ENCODE data around the gene RNASE9. TPM values are rescaled to one million over a fixed set of nuclear protein-coding genes. Genes with fewer than 3 reads are reported as not detected.

RNASE9 gene
- total and polyA plus RNA-seq, 9 of the 15 experiments (the other 6 are each of a cell fraction or from before 2014, with no cell fraction given), result not detected

DNA sequence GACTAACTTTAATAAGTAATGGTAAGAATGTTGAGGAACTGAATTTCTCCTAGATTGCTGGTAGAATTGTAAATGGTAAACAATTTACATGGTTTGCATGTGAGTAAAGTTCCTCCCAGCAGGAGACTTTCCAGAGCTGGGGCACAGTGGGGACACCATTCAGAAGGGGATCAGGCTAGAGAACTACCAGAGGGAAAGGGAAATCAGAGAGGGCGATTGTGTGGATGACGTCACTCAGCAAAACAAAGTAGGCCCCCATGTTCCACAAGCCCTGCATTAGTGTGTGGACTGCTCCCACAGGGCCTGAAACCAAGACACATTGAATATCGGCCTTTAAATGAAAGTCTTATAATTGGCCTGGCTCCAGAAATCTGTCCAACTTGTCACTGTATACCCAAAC lies 17.5 kb upstream of the RNASE9 start (continued):
- TF ChIP-seq ZZZ3 (IDR thresholded peaks at IDR 0.05) (no peak), BRCA1 (IDR thresholded peaks at IDR 0.05) (no peak), BRCA1 (CRISPR knock-in tag; IDR thresholded peaks at IDR 0.05) (no peak), TRIM28 (IDR thresholded peaks at IDR 0.05) (no peak), NFIC (IDR thresholded peaks at IDR 0.05) (peak; percentile 61), KLF1 (tag; IDR thresholded peaks at IDR 0.05) (no peak), ZNF212 (CRISPR knock-in tag; IDR thresholded peaks at IDR 0.05) (no peak), SMARCC2 (IDR thresholded peaks at IDR 0.05; ENCODE audit: low read depth) (no peak), PHF8 (IDR thresholded peaks at IDR 0.05; ENCODE audit: borderline replicate concordance, low read length) (no peak), ETV1 (tag; conservative IDR thresholded peaks at IDR 0.05; ENCODE audit: low read depth) (no peak), ATF7 (IDR thresholded peaks at IDR 0.05) (peak; percentile 15; the same call in 1 of the 2 replicates), HMGN3 (IDR thresholded peaks at IDR 0.05; ENCODE audit: borderline replicate concordance, extremely low read depth, insufficient read length, low read depth, low read length) (no peak), RBM15 (IDR thresholded peaks at IDR 0.05; ENCODE audit: insufficient read depth, low read length) (no peak), ZKSCAN1 (IDR thresholded peaks at IDR 0.05; ENCODE audit: low read depth, low read length) (no peak), TCF7L2 (IDR thresholded peaks at IDR 0.05; ENCODE audit: low read depth, low read length) (no peak)
- TF ChIP-seq, protein P1, sequence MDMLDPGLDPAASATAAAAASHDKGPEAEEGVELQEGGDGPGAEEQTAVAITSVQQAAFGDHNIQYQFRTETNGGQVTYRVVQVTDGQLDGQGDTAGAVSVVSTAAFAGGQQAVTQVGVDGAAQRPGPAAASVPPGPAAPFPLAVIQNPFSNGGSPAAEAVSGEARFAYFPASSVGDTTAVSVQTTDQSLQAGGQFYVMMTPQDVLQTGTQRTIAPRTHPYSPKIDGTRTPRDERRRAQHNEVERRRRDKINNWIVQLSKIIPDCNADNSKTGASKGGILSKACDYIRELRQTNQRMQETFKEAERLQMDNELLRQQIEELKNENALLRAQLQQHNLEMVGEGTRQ (CRISPR knock-in tag; IDR thresholded peaks at IDR 0.05), result no peak
- TF ChIP-seq, protein P2, sequence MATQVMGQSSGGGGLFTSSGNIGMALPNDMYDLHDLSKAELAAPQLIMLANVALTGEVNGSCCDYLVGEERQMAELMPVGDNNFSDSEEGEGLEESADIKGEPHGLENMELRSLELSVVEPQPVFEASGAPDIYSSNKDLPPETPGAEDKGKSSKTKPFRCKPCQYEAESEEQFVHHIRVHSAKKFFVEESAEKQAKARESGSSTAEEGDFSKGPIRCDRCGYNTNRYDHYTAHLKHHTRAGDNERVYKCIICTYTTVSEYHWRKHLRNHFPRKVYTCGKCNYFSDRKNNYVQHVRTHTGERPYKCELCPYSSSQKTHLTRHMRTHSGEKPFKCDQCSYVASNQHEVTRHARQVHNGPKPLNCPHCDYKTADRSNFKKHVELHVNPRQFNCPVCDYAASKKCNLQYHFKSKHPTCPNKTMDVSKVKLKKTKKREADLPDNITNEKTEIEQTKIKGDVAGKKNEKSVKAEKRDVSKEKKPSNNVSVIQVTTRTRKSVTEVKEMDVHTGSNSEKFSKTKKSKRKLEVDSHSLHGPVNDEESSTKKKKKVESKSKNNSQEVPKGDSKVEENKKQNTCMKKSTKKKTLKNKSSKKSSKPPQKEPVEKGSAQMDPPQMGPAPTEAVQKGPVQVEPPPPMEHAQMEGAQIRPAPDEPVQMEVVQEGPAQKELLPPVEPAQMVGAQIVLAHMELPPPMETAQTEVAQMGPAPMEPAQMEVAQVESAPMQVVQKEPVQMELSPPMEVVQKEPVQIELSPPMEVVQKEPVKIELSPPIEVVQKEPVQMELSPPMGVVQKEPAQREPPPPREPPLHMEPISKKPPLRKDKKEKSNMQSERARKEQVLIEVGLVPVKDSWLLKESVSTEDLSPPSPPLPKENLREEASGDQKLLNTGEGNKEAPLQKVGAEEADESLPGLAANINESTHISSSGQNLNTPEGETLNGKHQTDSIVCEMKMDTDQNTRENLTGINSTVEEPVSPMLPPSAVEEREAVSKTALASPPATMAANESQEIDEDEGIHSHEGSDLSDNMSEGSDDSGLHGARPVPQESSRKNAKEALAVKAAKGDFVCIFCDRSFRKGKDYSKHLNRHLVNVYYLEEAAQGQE (IDR thresholded peaks at IDR 0.05; ENCODE audit: borderline replicate concordance), result no peak
- TF ChIP-seq, protein P2 (CRISPR knock-in tag; IDR thresholded peaks at IDR 0.05; ENCODE audit: low read depth), result no peak
- TF ChIP-seq, protein P3, sequence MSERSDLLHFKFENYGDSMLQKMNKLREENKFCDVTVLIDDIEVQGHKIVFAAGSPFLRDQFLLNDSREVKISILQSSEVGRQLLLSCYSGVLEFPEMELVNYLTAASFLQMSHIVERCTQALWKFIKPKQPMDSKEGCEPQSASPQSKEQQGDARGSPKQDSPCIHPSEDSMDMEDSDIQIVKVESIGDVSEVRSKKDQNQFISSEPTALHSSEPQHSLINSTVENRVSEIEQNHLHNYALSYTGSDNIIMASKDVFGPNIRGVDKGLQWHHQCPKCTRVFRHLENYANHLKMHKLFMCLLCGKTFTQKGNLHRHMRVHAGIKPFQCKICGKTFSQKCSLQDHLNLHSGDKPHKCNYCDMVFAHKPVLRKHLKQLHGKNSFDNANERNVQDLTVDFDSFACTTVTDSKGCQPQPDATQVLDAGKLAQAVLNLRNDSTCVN (CRISPR knock-in tag; IDR thresholded peaks at IDR 0.05), result no peak
- TF ChIP-seq, protein P4, sequence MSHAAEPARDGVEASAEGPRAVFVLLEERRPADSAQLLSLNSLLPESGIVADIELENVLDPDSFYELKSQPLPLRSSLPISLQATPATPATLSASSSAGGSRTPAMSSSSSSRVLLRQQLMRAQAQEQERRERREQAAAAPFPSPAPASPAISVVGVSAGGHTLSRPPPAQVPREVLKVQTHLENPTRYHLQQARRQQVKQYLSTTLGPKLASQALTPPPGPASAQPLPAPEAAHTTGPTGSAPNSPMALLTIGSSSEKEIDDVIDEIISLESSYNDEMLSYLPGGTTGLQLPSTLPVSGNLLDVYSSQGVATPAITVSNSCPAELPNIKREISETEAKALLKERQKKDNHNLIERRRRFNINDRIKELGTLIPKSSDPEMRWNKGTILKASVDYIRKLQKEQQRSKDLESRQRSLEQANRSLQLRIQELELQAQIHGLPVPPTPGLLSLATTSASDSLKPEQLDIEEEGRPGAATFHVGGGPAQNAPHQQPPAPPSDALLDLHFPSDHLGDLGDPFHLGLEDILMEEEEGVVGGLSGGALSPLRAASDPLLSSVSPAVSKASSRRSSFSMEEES (CRISPR knock-in tag; IDR thresholded peaks at IDR 0.05), result no peak
